ENCODE data around the gene LAMTOR5. TPM values are rescaled to one million over a fixed set of nuclear protein-coding genes. Genes with fewer than 3 reads are reported as not detected.

Gene LAMTOR5
- total RNA-seq, 2 donors from 2014 or later: 142 to 177 TPM

GRCh38 chr1:110452330-110452729 is 44.8 kb upstream of the LAMTOR5 start:
- Histone ChIP-seq H3K36me3 (no peaks in the 10 kb centered on the region), H3K4me1 (no peaks in the 10 kb centered on the region), H3K9me3 (no peaks in the 10 kb centered on the region), H3K27ac (no peak overlapping the region), H3K4me3 (no peak overlapping the region), H3K27me3 (no peaks in the 10 kb centered on the region)
- no peak for DNase-seq (ENCODE audit: low spot score)
- no peak for TF ChIP-seq CTCF (IDR thresholded peaks at IDR 0.05)

GRCh38 chr1:110450929-110451328 is 43.4 kb upstream of the LAMTOR5 start, which contains the start of gene PROK1:
TSS of gene PROK1 (plus strand) at chr1:110451149. CDS start at chr1:110451217, 68 bp downstream.
- no peak for TF ChIP-seq CTCF (IDR thresholded peaks at IDR 0.05)
- Histone ChIP-seq H3K36me3 (no peaks in the 10 kb centered on the region), H3K4me3 (no peak within 1 kb of the TSS), H3K27ac (no peak within 1 kb of the TSS), H3K4me1 (no peaks in the 10 kb centered on the region), H3K27me3 (no peaks in the 10 kb centered on the region), H3K9me3 (no peaks in the 10 kb centered on the region)
- no peak for DNase-seq (ENCODE audit: low spot score)

- no peak for TF ChIP-seq CTCF (IDR thresholded peaks at IDR 0.05)
- Histone ChIP-seq H3K4me1 (no peaks in the 10 kb centered on the region), H3K4me3 (no peak overlapping the region), H3K9me3 (no peaks in the 10 kb centered on the region), H3K27ac (no peak overlapping the region), H3K36me3 (no peaks in the 10 kb centered on the region), H3K27me3 (no peaks in the 10 kb centered on the region)
- no peak for DNase-seq (ENCODE audit: low spot score)
These were observed 42.5 kb upstream of the LAMTOR5 start for GRCh38 chr1:110449661-110450651.

DNA sequence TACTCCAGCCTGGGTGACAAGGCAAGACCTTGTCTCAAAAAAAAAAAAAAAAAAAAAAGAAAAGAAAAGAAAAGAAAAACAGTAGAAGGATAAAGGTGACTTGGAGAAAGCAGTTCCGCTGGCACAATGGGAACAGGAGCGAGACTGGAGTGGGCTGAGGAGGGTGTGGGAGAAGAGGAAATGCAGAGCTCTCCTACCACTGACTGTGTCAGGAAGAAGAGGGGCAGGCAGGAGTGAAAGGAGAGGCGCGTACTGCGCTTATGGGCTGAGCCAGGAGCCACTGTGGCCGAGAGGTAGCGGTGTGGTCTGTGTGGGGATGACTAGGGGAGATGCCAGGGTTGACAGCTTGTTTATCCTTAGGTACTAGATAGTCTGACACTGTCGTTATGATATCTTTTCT is 37.1 kb upstream of the LAMTOR5 start:
- DNase-seq (ENCODE audit: low spot score): no peak
- Histone ChIP-seq H3K4me3 (no peak overlapping the region), H3K36me3 (no peaks in the 10 kb centered on the region), H3K4me1 (peaks cover 0 to 6% of the 10 kb centered on the region in 2 donors), H3K27me3 (no peaks in the 10 kb centered on the region), H3K27ac (no peak overlapping the region), H3K9me3 (no peaks in the 10 kb centered on the region)
- no peak for TF ChIP-seq CTCF (IDR thresholded peaks at IDR 0.05)

DNA sequence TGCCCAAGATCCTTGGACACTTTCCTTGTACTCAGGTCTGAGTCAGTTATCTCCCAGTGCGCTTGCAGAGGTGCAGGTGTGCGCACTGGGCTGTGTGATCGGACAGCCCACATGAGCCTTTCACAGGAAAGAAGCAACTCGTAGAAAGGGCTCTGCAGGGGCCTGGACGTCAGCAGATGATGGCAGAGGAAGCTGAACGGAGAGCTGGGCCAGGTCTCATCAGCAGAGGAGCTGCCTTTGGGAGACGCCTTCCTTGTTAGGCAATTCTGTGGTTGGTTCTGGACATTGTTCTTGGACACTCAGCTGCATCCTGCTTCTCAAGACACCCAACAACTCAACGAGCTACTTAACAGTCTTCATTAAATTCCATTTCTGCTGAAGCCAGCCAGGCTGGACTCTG is 36.0 kb upstream of the LAMTOR5 start:
- no peaks in the 10 kb centered on the region for H3K9me3 ChIP-seq
- no peak overlapping the region for H3K27ac ChIP-seq
- H3K36me3 ChIP-seq: no peaks in the 10 kb centered on the region
- H3K4me1 ChIP-seq: peaks cover 0 to 6% of the 10 kb centered on the region in 2 donors
- no peak for DNase-seq (ENCODE audit: low spot score)
- no peaks in the 10 kb centered on the region for H3K27me3 ChIP-seq
- no peak for TF ChIP-seq CTCF (IDR thresholded peaks at IDR 0.05)
- no peak overlapping the region for H3K4me3 ChIP-seq
